Coronary artery (tissue), 2 donors: ENCODE measurements around the gene YOD1.

ENCODE experiments used
- DNase-seq: peaks from one replicate; pipeline ENCODE4 v3.0.0-alpha.2; 2017; ENCODE audit warnings: low spot score
- H3K27ac ChIP-seq, 2 donors: fragments of 200-600 bp; sonication (generic); one replicate each; pipeline ENCODE4 v1.5.1; 2016 to 2019
- H3K4me3 ChIP-seq: fragments of 200-600 bp; sonication (generic); 2 replicates; pipeline ENCODE4 v1.5.1; 2016; ENCODE audit warnings: mild to moderate bottlenecking, moderate library complexity
- TF ChIP-seq, protein P1 (sequence below): fragments of 200-600 bp; sonication (generic); IDR thresholded peaks from one replicate; pipeline ENCODE4 v1.5.1; 2019; ENCODE audit warnings: antibody characterized with exemption

YOD1 gene

GRCh38 chr1:207021139-207021861 lies 29.7 kb downstream of the YOD1 start:
- Histone ChIP-seq H3K27ac (no peak overlapping the region), H3K4me3 (no peak overlapping the region)
- DNase-seq = no peak
- TF ChIP-seq, protein P1, sequence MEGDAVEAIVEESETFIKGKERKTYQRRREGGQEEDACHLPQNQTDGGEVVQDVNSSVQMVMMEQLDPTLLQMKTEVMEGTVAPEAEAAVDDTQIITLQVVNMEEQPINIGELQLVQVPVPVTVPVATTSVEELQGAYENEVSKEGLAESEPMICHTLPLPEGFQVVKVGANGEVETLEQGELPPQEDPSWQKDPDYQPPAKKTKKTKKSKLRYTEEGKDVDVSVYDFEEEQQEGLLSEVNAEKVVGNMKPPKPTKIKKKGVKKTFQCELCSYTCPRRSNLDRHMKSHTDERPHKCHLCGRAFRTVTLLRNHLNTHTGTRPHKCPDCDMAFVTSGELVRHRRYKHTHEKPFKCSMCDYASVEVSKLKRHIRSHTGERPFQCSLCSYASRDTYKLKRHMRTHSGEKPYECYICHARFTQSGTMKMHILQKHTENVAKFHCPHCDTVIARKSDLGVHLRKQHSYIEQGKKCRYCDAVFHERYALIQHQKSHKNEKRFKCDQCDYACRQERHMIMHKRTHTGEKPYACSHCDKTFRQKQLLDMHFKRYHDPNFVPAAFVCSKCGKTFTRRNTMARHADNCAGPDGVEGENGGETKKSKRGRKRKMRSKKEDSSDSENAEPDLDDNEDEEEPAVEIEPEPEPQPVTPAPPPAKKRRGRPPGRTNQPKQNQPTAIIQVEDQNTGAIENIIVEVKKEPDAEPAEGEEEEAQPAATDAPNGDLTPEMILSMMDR = no peak

- H3K27ac ChIP-seq = no peak overlapping the region
- TF ChIP-seq, protein P1 = no peak
- no peak overlapping the region for H3K4me3 ChIP-seq
- no peak for DNase-seq
Measured at GRCh38 chr1:207020709-207021107, 30.3 kb downstream of the YOD1 start.

- H3K4me3 ChIP-seq = no peak overlapping the region
- no peak overlapping the region for H3K27ac ChIP-seq
- TF ChIP-seq, protein P1 = no peak
- DNase-seq = no peak
Measured at GRCh38 chr1:207020065-207020708, 30.8 kb downstream of the YOD1 start.

DNA sequence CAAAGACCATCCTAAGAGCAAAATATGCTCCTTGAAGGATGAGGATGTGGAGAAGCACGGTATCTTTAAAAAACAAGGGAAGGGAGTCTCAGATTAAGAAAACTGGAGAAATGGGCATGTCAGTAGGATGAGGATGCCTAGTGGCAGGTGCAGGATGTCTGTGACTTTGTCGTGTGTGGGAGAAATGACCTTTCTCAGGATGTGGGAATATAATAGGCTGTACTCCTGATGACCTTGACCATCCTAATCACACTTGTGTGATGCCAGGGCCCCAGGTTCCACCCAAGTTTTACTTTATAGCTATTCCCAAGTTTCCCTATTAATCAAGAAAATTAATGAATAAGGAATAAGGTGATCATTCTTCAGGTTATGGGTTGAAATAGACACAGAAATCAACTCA lies 31.3 kb downstream of the YOD1 start:
- TF ChIP-seq, protein P1 = no peak
- DNase-seq = no peak
- no peak overlapping the region for H3K27ac ChIP-seq
- no peak overlapping the region for H3K4me3 ChIP-seq

DNA sequence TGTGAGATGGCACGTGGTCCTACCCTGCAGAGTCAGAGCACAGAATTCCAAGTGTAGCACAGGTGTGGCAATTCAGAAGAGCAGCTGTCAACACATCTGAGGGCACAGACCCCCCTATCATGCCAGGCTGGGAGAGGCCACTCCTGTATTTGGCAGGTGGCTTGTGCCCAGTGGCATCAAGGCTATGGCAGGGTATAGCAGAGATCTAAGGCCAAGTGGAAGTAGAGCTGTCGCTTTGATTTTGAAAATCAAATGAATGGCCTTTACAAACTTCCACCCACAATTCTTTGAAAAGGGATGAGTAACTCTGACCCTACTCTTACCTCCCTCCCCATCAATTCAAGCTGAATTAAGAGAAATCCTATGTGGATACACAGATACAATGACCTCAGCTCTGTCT lies 31.8 kb downstream of the YOD1 start:
- TF ChIP-seq, protein P1 = no peak
- DNase-seq = no peak
- no peak overlapping the region for H3K4me3 ChIP-seq
- no peak overlapping the region for H3K27ac ChIP-seq

GRCh38 chr1:207018707-207019106 lies 32.3 kb downstream of the YOD1 start:
- DNase-seq = no peak
- no peak overlapping the region for H3K27ac ChIP-seq
- H3K4me3 ChIP-seq = no peak overlapping the region
- TF ChIP-seq, protein P1 = no peak
